Astrocyte (in vitro differentiated cells and primary cell): Measurements from ENCODE around the gene MIB2. TPM values are rescaled to one million over a fixed set of nuclear protein-coding genes. Genes with fewer than 3 reads are reported as not detected.

Experiments used
- DNase-seq: peaks from one replicate; pipeline ENCODE4 v3.0.0-alpha.2; 2010; ENCODE audit warnings: low read depth
- FAIRE-seq: peaks from 2 replicates; lab custom pipeline; 2011; peaks lifted over from hg19 to GRCh38; lab: Jason Lieb, UNC
- H2AFZ ChIP-seq: 2 replicates; pipeline ENCODE4 v1.6.0; 2012; ENCODE audit warnings: low read depth, low read length, inconsistent platforms
- H3K27ac ChIP-seq: 2 replicates; pipeline ENCODE4 v1.5.1; 2011; ENCODE audit warnings: low read depth, low read length, inconsistent platforms
- H3K27me3 ChIP-seq: 2 replicates; pipeline ENCODE4 v1.6.0; 2011; ENCODE audit warnings: low read length, inconsistent platforms; ENCODE audit not compliant: insufficient read depth
- H3K36me3 ChIP-seq: 2 replicates; pipeline ENCODE4 v1.5.1; 2011; ENCODE audit warnings: low read length, inconsistent platforms; ENCODE audit not compliant: insufficient read depth
- H3K4me1 ChIP-seq: 2 replicates; pipeline ENCODE4 v1.5.1; 2011; ENCODE audit warnings: low read length, inconsistent platforms; ENCODE audit not compliant: insufficient read depth
- H3K4me2 ChIP-seq: 2 replicates; pipeline ENCODE4 v1.6.0; 2012; ENCODE audit warnings: low read length, inconsistent platforms
- H3K4me3 ChIP-seq: 2 replicates; pipeline ENCODE4 v1.5.1; 2011; ENCODE audit warnings: low read depth, mild to moderate bottlenecking, low read length, inconsistent platforms; ENCODE audit not compliant: insufficient read depth
- H3K79me2 ChIP-seq: 2 replicates; pipeline ENCODE4 v1.6.0; 2012; ENCODE audit warnings: mild to moderate bottlenecking, low read length, inconsistent platforms; ENCODE audit not compliant: insufficient read depth
- H3K9ac ChIP-seq: 2 replicates; pipeline ENCODE4 v1.6.0; 2012; ENCODE audit warnings: mild to moderate bottlenecking, low read length, inconsistent platforms
- H3K9me3 ChIP-seq: 2 replicates; pipeline ENCODE4 v1.5.1; 2012; ENCODE audit warnings: low read depth, mild to moderate bottlenecking, low read length, inconsistent platforms; ENCODE audit not compliant: insufficient read depth
- H4K20me1 ChIP-seq: 2 replicates; pipeline ENCODE4 v1.6.0; 2012; ENCODE audit warnings: low read length, inconsistent platforms; ENCODE audit not compliant: insufficient read depth
- H3K27ac Mint-ChIP-seq: one replicate; pipeline ENCODE4 v1.8.0; 2021; ENCODE audit warnings: mild to moderate bottlenecking, mixed read lengths; ENCODE audit not compliant: unreplicated experiment
- H3K27me3 Mint-ChIP-seq: one replicate; pipeline ENCODE4 v1.8.0; 2021; ENCODE audit warnings: low read depth, mixed read lengths; ENCODE audit not compliant: unreplicated experiment
- H3K36me3 Mint-ChIP-seq: one replicate; pipeline ENCODE4 v1.8.0; 2021; ENCODE audit warnings: low read depth, mixed read lengths; ENCODE audit not compliant: unreplicated experiment
- H3K4me1 Mint-ChIP-seq: one replicate; pipeline ENCODE4 v1.8.0; 2021; ENCODE audit warnings: low read depth, mixed read lengths; ENCODE audit not compliant: unreplicated experiment
- H3K4me3 Mint-ChIP-seq: one replicate; pipeline ENCODE4 v1.8.0; 2021; ENCODE audit warnings: mild to moderate bottlenecking, moderate library complexity, mixed read lengths; ENCODE audit not compliant: unreplicated experiment
- H3K9me3 Mint-ChIP-seq: one replicate; pipeline ENCODE4 v1.8.0; 2021; ENCODE audit warnings: mild to moderate bottlenecking, mixed read lengths; ENCODE audit not compliant: unreplicated experiment
- CTCF ChIP-seq: IDR thresholded peaks from 2 replicates; pipeline ENCODE4 v1.5.1; 2011; ENCODE audit warnings: low read depth, mild to moderate bottlenecking, inconsistent platforms, low read length, moderate library complexity; ENCODE audit not compliant: insufficient read depth
- EZH2 ChIP-seq: IDR thresholded peaks from 2 replicates; pipeline ENCODE4 v1.6.1; 2012; ENCODE audit warnings: mild to moderate bottlenecking, low read length, inconsistent platforms; ENCODE audit not compliant: insufficient read depth
- total RNA-seq: library from RNA; stranded (reverse); gene quantifications from 2 replicates; pipeline ENCODE4 v1.2.1, GENCODE V29; 2021

MIB2 gene
- total RNA-seq, 1 donor from 2014 or later, result 80.1 TPM

GRCh38 chr1:1616838-1617237 is 1.5 kb downstream of the MIB2 start:
- no peaks in the 10 kb centered on the region for H3K9me3 Mint-ChIP-seq
- no peak for FAIRE-seq

GRCh38 chr1:1617516-1617915 is 2.2 kb downstream of the MIB2 start:
- Histone ChIP-seq H3K79me2 (peaks cover 45% of the 10 kb centered on the region), H4K20me1 (peaks cover 76% of the 10 kb centered on the region), H3K9me3 (no peaks in the 10 kb centered on the region), H3K27me3 (no peaks in the 10 kb centered on the region), H3K9ac (peak overlapping the region; percentile 100), H2AFZ (no peak overlapping the region), H3K4me2 (peak overlapping the region; percentile 95), H3K4me1 (peaks cover 29% of the 10 kb centered on the region), H3K27ac (no peak overlapping the region), H3K4me3 (peak overlapping the region; percentile 77), H3K36me3 (peaks cover 3% of the 10 kb centered on the region)
- FAIRE-seq (no peak), DNase-seq (no peak)
- no peaks in the 10 kb centered on the region for H3K27me3 Mint-ChIP-seq
- H3K9me3 Mint-ChIP-seq, result no peaks in the 10 kb centered on the region
- TF ChIP-seq CTCF (no peak), EZH2 (no peak)
- H3K36me3 Mint-ChIP-seq, result peaks cover 4% of the 10 kb centered on the region
- peak overlapping the region; percentile 18 for H3K27ac Mint-ChIP-seq
- peak overlapping the region; percentile 92 for H3K4me3 Mint-ChIP-seq
- H3K4me1 Mint-ChIP-seq, result peaks cover 14% of the 10 kb centered on the region

More at GRCh38 chr1:1616838-1617237, 1.5 kb downstream of the MIB2 start:
- Mint-ChIP-seq H3K27me3 (no peaks in the 10 kb centered on the region), H3K4me3 (peak overlapping the region; percentile 92), H3K27ac (no peak overlapping the region), H3K36me3 (peaks cover 6% of the 10 kb centered on the region), H3K4me1 (peaks cover 9% of the 10 kb centered on the region)
- TF ChIP-seq EZH2, result no peak
- no peak for TF ChIP-seq CTCF
- Histone ChIP-seq H4K20me1 (peaks cover 74% of the 10 kb centered on the region), H3K36me3 (peaks cover 3% of the 10 kb centered on the region), H3K4me1 (peaks cover 24% of the 10 kb centered on the region), H3K27ac (no peak overlapping the region), H3K79me2 (peaks cover 45% of the 10 kb centered on the region), H3K4me3 (peak overlapping the region; percentile 77), H3K27me3 (no peaks in the 10 kb centered on the region), H3K9me3 (no peaks in the 10 kb centered on the region), H3K9ac (peak overlapping the region; percentile 100), H3K4me2 (peak overlapping the region; percentile 95), H2AFZ (no peak overlapping the region)
- no peak for DNase-seq

- peaks cover 33% of the 10 kb centered on the region for H3K4me1 ChIP-seq
- no peak for TF ChIP-seq EZH2
- no peaks in the 10 kb centered on the region for H3K27me3 Mint-ChIP-seq
- H3K27ac Mint-ChIP-seq, result no peak overlapping the region
- H3K27ac ChIP-seq, result no peak overlapping the region
- no peak overlapping the region for H3K4me2 ChIP-seq
- peaks cover 3% of the 10 kb centered on the region for H3K36me3 ChIP-seq
- H3K79me2 ChIP-seq, result peaks cover 45% of the 10 kb centered on the region
- peaks cover 18% of the 10 kb centered on the region for H3K4me1 Mint-ChIP-seq
- DNase-seq (no peak), FAIRE-seq (no peak)
- H3K4me3 ChIP-seq, result no peak overlapping the region
- H3K9ac ChIP-seq, result no peak overlapping the region
- H3K4me3 Mint-ChIP-seq, result peak overlapping the region; percentile 92
- no peak overlapping the region for H2AFZ ChIP-seq
- H4K20me1 ChIP-seq, result peaks cover 80% of the 10 kb centered on the region
- H3K36me3 Mint-ChIP-seq, result peaks cover 4% of the 10 kb centered on the region
- no peaks in the 10 kb centered on the region for H3K9me3 ChIP-seq
- no peaks in the 10 kb centered on the region for H3K9me3 Mint-ChIP-seq
- H3K27me3 ChIP-seq, result no peaks in the 10 kb centered on the region
Observed at GRCh38 chr1:1617925-1618324, 2.6 kb downstream of the MIB2 start.
